CD4-positive, alpha-beta T cell treated with Interleukin-6 at 100 ng/mL for 8 hours (primary cell): ENCODE measurements around the gene ANKRD10.
"Not testable (repeated sequence)": the region's sequence is repeated elsewhere in the genome, so short reads cannot be mapped to it uniquely, and the experiment has no call there.

Experiments used
- DNase-seq: peaks from one replicate; pipeline ENCODE4 v3.0.0-alpha.2; 2020; ENCODE audit warnings: mixed read lengths, low spot score

ANKRD10 gene

GRCh38 chr13:110866491-110867170 is 48.2 kb downstream of the ANKRD10 start:
- DNase-seq, result no peak

- DNase-seq, result no peak
These were observed 51.2 kb downstream of the ANKRD10 start for GRCh38 chr13:110863685-110864084.

- DNase-seq, result no peak
These were observed 53.9 kb downstream of the ANKRD10 start for GRCh38 chr13:110860983-110861382.

- no peak for DNase-seq
These were observed 57.7 kb downstream of the ANKRD10 start for GRCh38 chr13:110856942-110857835.

GRCh38 chr13:110855363-110855762 is 59.5 kb downstream of the ANKRD10 start:
- DNase-seq, result no peak

- no peak for DNase-seq
These were observed 60.0 kb downstream of the ANKRD10 start for GRCh38 chr13:110854866-110855265.

DNA sequence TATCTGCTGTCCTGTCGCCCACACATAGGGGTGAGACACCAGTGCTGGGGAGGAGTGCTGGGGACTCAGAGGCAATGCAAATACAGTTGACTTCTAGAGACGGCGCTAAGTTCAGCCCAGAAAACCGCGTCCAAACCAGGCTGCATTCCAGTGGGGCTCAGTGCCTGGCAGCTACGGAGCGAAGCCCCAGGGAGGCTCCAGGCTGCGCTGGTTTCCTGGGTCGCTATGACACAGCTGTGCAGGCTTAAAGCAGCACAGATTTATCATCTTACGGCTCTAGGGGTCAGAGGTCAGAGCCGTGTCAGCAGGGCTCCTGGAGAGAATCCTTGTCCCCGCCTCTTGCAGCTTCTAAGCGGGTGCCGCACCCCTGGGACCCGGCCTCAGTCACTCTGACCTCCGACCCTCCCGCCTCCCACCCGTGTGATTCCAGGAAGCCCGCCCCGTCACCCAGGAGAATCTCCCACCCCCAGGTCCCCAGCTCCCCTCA is 61.6 kb downstream of the ANKRD10 start:
- no peak for DNase-seq

DNA sequence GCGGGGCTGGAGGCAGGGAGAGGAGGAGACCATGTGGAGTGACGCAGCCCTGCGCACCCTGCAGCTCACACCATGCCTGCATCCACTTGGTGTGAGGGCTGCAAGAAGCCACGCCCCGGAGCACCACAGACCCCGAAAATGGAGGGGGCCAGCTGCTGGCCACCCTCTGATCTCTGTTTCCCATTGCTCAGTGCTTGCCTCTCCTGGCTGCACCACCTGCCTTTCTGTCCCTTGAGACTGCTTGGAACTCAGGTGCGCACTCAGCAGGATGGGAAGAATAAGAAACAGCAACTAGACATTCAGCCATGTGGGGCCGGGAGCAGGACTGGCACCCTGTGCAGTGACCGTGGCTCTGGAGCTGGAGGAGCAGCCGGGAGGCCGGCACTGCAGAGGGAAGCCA is 64.0 kb downstream of the ANKRD10 start:
- DNase-seq, result no peak

DNA sequence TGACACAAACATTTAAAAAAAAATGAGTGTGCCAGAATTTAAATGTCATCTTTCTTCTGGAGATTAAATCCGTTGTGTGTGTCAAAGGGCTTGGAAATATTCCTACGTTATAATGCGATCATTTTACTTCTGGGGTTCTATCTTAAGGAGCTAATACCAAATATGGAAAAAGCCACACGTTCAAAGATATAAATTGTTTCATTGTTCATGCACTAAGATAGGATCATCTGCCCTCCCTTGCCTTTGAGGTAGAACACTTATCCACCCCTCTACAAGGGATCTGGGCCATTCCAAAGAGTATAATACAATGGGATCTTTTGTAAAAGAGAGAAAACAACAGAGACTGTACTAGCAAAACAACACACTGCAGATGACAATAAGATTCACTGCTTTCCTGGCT is 64.9 kb downstream of the ANKRD10 start:
- no peak for DNase-seq

- no peak for DNase-seq
These were observed 69.3 kb downstream of the ANKRD10 start for GRCh38 chr13:110845520-110845919.

- DNase-seq, result no peak
These were observed 73.0 kb downstream of the ANKRD10 start for GRCh38 chr13:110841846-110842245.

GRCh38 chr13:110841406-110841805 is 73.5 kb downstream of the ANKRD10 start:
- no peak for DNase-seq

DNA sequence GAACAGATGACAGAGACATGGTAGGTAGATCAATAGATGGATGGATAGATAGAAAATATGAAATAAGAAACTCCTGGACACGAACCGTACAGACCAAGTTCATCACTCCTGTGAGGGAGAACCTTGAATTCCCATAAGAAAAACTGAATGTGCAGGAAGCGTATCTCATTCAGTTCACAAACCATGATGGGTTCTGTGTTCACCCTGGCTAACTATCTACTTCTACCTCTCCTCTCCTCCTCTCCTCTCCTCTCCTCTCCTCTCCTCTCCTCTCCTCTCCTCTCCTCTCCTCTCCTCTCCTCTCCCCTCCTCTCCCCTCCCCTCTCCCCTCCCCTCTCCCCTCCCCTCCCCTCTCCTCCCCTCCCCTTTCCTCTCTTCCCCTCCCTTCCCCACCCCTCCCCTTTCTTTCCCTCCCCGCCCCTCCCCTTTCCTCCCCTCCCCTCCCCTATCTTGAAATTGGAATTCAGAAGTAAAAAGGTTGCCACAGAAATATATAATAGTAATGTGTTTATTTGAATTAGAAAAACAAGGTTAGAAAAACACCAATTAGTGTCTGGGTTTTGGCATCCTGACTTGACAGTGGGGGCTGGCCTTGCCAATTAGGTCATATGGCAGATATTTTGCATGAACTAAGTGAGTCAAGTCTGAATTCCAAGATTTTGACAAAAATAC is 75.9 kb downstream of the ANKRD10 start:
- no peak for DNase-seq

DNA sequence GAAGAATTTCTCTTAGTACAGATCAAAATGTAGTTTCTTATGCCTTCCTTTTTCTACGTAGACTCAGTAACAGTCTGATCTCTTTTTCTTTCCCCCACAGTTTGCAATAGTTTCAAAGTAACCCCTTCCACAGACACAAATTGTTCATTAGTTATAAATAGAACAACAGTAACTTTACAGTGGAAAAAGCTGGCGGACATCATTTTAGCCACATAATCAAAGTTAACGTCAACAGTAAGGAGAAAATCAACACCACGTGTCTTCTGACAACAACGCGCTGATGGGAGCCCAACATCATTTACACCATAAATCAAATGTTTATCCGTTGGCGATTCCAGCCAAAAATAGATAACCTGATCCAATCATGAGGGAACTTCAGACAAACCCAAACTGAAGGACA is 76.8 kb downstream of the ANKRD10 start:
- no peak for DNase-seq

GRCh38 chr13:110837397-110838061 is 77.3 kb downstream of the ANKRD10 start:
- DNase-seq, result not testable (repeated sequence)

DNA sequence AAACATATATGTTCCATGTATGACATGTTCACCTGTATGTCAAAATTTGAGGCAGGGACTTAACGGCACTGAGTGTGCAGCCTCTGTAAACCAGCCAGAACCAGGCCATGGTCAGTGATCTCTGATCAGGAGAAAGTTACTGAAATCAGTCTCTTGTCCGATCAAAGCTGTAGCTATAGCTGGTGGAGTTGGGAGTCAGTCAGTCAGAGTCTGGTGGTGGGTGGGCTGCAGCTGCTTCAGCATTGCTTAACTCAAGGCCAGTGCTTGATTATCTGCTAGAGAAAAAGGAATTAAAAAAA is 78.3 kb downstream of the ANKRD10 start:
- no peak for DNase-seq

DNA sequence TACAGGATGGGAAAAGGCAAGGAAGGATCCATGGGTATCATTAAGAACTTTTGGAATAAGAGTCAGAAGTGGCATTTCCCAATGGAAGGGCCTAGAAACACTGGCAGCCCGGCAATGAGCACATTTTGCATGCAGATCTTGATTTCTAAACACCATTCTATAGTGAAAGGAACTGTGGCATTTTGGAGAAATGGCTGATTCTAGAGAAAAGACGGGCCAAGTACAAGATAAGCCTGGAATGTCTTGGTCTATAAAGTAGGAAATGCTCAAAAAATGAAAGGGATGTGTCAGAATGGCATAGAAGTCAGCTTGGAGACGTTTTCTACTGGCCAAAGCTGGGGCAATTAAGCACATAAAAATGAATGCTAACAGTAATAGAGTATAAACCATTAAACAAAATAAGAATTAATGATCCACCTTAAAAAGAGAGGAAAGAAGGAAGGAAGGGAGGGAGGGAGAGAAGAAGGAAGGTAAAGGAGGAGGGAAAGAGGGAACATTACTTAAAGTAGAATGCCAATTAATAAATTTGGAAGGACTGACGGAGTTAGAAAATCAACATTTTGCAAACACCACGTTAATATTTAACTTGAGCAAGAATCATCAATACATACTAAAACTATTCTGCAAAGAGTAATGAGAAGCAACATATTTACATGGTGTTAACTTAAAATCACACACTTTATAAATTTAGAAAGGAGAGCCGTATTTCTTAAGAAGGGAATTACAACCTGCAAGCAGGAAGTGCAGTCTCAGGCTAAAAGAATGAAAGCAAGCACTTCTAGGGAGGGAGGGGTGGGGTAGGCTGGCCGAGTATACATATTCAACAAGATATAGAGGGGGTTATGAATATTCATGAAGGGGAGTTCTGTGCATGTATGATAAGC is 78.9 kb downstream of the ANKRD10 start:
- no peak for DNase-seq

GRCh38 chr13:110834572-110834971 is 80.3 kb downstream of the ANKRD10 start:
- no peak for DNase-seq

- no peak for DNase-seq
These were observed 82.3 kb downstream of the ANKRD10 start for GRCh38 chr13:110832531-110832930.

DNA sequence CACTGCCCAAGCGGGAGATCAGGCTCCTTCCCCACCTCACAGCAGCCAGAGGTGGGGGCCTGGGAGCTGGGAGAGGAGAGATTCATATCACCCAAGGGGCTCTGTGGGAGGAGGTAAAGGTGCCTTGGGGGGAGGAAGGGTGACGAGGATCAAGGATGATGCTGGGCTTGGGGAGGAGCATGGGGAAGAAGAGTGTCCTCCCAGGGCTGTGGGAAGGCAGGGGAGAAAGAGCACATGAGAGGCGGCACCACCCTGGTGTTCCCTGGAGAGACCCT is 82.7 kb downstream of the ANKRD10 start:
- DNase-seq, result no peak

- DNase-seq, result no peak
These were observed 83.2 kb downstream of the ANKRD10 start for GRCh38 chr13:110831437-110832204.
